Adrenal gland (tissue), 12 donors: ENCODE data around the gene MFRP. TPM values are rescaled to one million over a fixed set of nuclear protein-coding genes. Genes with fewer than 3 reads are reported as not detected.

Experiments
- DNase-seq, 7 donors: peaks; one replicate each; pipeline ENCODE4 v3.0.0-alpha.2; 2019 to 2020
- H3K27ac ChIP-seq, 5 donors: fragments of 200-600 bp; sonication (generic) in 4 of 5; 1 replicate in 3 of 5; 2 replicates in 2 of 5; pipeline versions ENCODE4 v1.5.1 to v1.8.0; 2016 to 2020; ENCODE audit warnings: mild to moderate bottlenecking in 1 of 5
- H3K27me3 ChIP-seq: fragments of 200-600 bp; 2 replicates; pipeline ENCODE4 v1.8.0; 2021
- H3K36me3 ChIP-seq, 2 donors: fragments of 200-600 bp; replicated peaks in 1 of 2; 1 replicate in 1 of 2; 2 replicates in 1 of 2; pipeline versions ENCODE4 v1.5.1 to v1.8.0; 2018 to 2022
- H3K4me1 ChIP-seq, 2 donors: fragments of 200-600 bp; replicated peaks in 1 of 2; 1 replicate in 1 of 2; 2 replicates in 1 of 2; pipeline versions ENCODE4 v1.5.1 to v1.8.0; 2018 to 2021
- H3K4me3 ChIP-seq, 4 donors: fragments of 200-600 bp; sonication (generic) in 3 of 4; one replicate each; pipeline ENCODE4 v1.5.1; 2016 to 2018
- H3K9me3 ChIP-seq, 3 donors: fragments of 200-600 bp; sonication (generic) in 1 of 3; replicated peaks in 1 of 3; 1 replicate in 2 of 3; 2 replicates in 1 of 3; pipeline versions ENCODE4 v1.5.1 to v1.8.0; 2016 to 2021
- CTCF ChIP-seq, 6 experiments: fragments of 450-650 bp in 4 of 6; fragments of 200-600 bp in 2 of 6; sonication (generic) in 1 of 6; IDR thresholded peaks; 1 replicate in 5 of 6; 2 replicates in 1 of 6; pipeline versions ENCODE4 v1.5.1 to v1.8.0; 2016 to 2021; ENCODE audit warnings: antibody characterized with exemption in 6 of 6, mild to moderate bottlenecking in 2 of 6, moderate library complexity in 1 of 6
- POLR2A ChIP-seq, 2 donors: fragments of 450-650 bp; IDR thresholded peaks; one replicate each; pipeline ENCODE4 v1.6.1; 2017; ENCODE audit warnings: antibody characterized with exemption in 2 of 2, mild to moderate bottlenecking in 2 of 2, moderate library complexity in 1 of 2
- WGBS, 4 donors: extraction: QIAGEN DNeasy Blood & Tissue Kit in 2 of 4; methylation state at CpG; one replicate each; pipeline versions ENCODE4 v1.1.5 to v1.1.7; 2013 to 2017; 5-methylcytosine and 5-hydroxymethylcytosine counted together
- intact Hi-C, 2 donors: fragments of 100-400 bp; cut with DNase I; formaldehyde crosslinking; loops; one replicate each; pipeline versions ENCODE4 v1.14.1 to v1.15.0; 2022 to 2023
- polyA plus RNA-seq, 3 donors: library from polyadenylated mRNA; stranded (reverse); fragments of 200-250 nt in 2 of 3; fragments of 350-450 nt in 1 of 3; fragmentation: Illumina TruSeq in 1 of 3; extraction: RNeasy Lipid Tissue Mini Kit (QIAGEN cat#74804) in 1 of 3; gene quantifications; one replicate each; pipeline ENCODE4 v1.2.3, GENCODE V29; 2013 to 2014
- total RNA-seq, 9 donors: library from RNA; depleted of rRNA in 4 of 9; stranded (reverse); fragments of >200 nt in 4 of 9; fragments of 120-200 nt in 1 of 9; fragmentation: NEBNext Ultra II Directional in 1 of 9; extraction: Animal tissue kit (Norgen Biotek cat#: 25700) in 1 of 9; gene quantifications; one replicate each; pipeline versions ENCODE4 v1.1.0 to v1.2.4, GENCODE V29; 2013 to 2023
- donor health status: healthy with polysubstance abuse.
- donor health status: Bipolar disorder and iron deficiency.
- donor health status: DM: yes; HTN: yes; CAD: no.
- donor health status: DM: no; HTN: no; CAD: no.
- donor health status: DM: no; HTN: no; CAD: no.
- donor health status: DM: yes; HTN: yes; CAD: no.

The MFRP gene
- total and polyA plus RNA-seq, 12 donors = under 0.01 TPM; not detected in 11

- H3K4me1 ChIP-seq = peaks cover 48 to 60% of the 10 kb centered on the region in 2 donors
- intact Hi-C loops = loop anchor here in 1 of 2 donors (5.0 kb wide), 1 partner anchor 102 kb away; no protein-coding TSS in a partner anchor
- H3K9me3 ChIP-seq = no peaks in the 10 kb centered on the region
- no peaks in the 10 kb centered on the region for H3K36me3 ChIP-seq
- H3K27me3 ChIP-seq = no peaks in the 10 kb centered on the region
- peak in 6 of 7 donors; percentile 50 to 78 (median 70) for DNase-seq
- peak overlapping the region in 4 of 5 donors; percentile 36 to 89 (median 70) for H3K27ac ChIP-seq
- TF ChIP-seq POLR2A (IDR thresholded peaks at IDR 0.05) (peak in 1 of 2 donors; percentile 51), CTCF (IDR thresholded peaks at IDR 0.05) (no peak)
- H3K4me3 ChIP-seq = no peak overlapping the region
- 38 to 45% (median 42%) methylated on average over 5 to 8 of the region's 8 CpGs for WGBS, 4 donors
Measured at GRCh38 chr11:119370486-119371046, 24.1 kb upstream of the MFRP start.

DNA sequence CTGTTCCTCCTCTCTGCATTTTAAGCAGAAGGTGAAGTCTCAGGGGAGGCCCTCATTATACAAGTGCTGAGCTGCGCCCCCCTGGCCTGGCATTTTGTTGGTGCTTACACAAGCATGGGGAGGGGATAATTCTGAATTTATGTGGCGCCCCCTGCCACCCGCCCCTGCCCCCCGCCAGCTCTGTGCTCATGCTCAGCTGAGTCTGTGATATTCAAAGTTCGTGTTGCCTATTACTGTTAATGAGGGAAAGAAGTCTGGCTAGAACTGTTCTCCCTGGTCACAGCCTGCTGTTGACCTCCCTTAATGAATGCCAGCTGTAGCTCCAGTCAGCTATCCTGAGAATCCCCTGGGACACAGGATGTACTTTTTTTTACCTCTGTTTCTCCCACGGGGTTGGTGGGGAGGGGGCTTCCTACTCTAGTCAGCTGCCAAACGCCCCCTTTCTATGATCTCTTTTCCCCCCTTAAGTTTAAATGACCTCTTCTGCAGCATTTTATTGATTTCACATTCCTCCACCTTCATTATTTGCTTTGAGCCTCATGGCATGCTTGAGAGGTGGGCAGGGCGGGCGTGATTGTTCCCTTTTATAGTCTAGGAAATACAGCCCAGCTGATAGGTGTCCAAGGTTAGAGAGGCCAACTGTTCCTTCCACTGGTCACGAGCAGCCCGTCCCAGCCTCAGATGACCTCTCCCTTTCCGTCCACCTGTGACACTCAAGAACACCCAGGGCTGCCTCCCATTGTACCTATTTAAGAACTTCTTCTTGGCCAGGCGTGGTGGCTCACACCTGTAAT is 22.8 kb upstream of the MFRP start:
- no peak for TF ChIP-seq CTCF (IDR thresholded peaks at IDR 0.05)
- TF ChIP-seq POLR2A (IDR thresholded peaks at IDR 0.05) = no peak
- H3K36me3 ChIP-seq = no peaks in the 10 kb centered on the region
- peak overlapping the region; percentile 14 to 89 (median 81) for H3K27ac ChIP-seq
- H3K27me3 ChIP-seq = no peaks in the 10 kb centered on the region
- peaks cover 47 to 59% of the 10 kb centered on the region in 2 donors for H3K4me1 ChIP-seq
- intact Hi-C loops = no loop called here
- 72 to 80% (median 76%) methylated on average over 13 of the region's 13 CpGs for WGBS, 4 donors
- H3K9me3 ChIP-seq = no peaks in the 10 kb centered on the region
- no peak overlapping the region for H3K4me3 ChIP-seq
- peak in 2 of 7 donors; percentile 17 to 52 for DNase-seq

- no peaks in the 10 kb centered on the region for H3K27me3 ChIP-seq
- peak overlapping the region; percentile 14 to 89 (median 81) for H3K27ac ChIP-seq
- intact Hi-C loops = no loop called here
- WGBS, 4 donors = 22 to 44% (median 39%) methylated on average over 9 to 17 of the region's 17 CpGs
- no peak overlapping the region for H3K4me3 ChIP-seq
- TF ChIP-seq POLR2A (IDR thresholded peaks at IDR 0.05) (peak in 1 of 2 donors; percentile 68), CTCF (IDR thresholded peaks at IDR 0.05) (peak in 1 of 6 experiments; percentile 9)
- DNase-seq = peak; percentile 70 to 85 (median 82)
- H3K4me1 ChIP-seq = peaks cover 55 to 60% of the 10 kb centered on the region in 2 donors
- no peaks in the 10 kb centered on the region for H3K36me3 ChIP-seq
- H3K9me3 ChIP-seq = no peaks in the 10 kb centered on the region
Measured at GRCh38 chr11:119368121-119369034, 21.9 kb upstream of the MFRP start.
